Muscle of leg (tissue), 11 donors: ENCODE measurements around the gene NSD1. TPM values are rescaled to one million over a fixed set of nuclear protein-coding genes. Genes with fewer than 3 reads are reported as not detected.

Source experiments
- DNase-seq: peaks from one replicate; pipeline ENCODE4 v3.0.0; 2013
- H3K27ac ChIP-seq: one replicate; pipeline ENCODE4 v1.5.1; 2013; ENCODE audit warnings: mild to moderate bottlenecking, low read length, control low read depth
- H3K27me3 ChIP-seq: one replicate; pipeline ENCODE4 v1.6.1; 2013; ENCODE audit warnings: low read length; ENCODE audit not compliant: control insufficient read depth, insufficient read depth
- H3K36me3 ChIP-seq: one replicate; pipeline ENCODE4 v1.6.1; 2013; ENCODE audit warnings: low read length; ENCODE audit not compliant: control insufficient read depth, insufficient read depth
- H3K4me1 ChIP-seq: one replicate; pipeline ENCODE4 v1.6.1; 2013; ENCODE audit warnings: low read length; ENCODE audit not compliant: control insufficient read depth, insufficient read depth
- H3K4me3 ChIP-seq: one replicate; pipeline ENCODE4 v1.5.1; 2013; ENCODE audit warnings: low read length, control low read depth
- H3K9me3 ChIP-seq: replicated peaks from 2 replicates; pipeline ENCODE4 v1.6.1; 2013; ENCODE audit warnings: low read depth, low read length; ENCODE audit not compliant: control insufficient read depth
- WGBS: methylation state at CpG from one replicate; pipeline ENCODE4 v1.1.5; 2013; ENCODE audit warnings: missing lambda C conversion rate; ENCODE audit not compliant: insufficient coverage; 5-methylcytosine and 5-hydroxymethylcytosine counted together
- polyA plus RNA-seq, 8 donors: library from polyadenylated mRNA; unstranded; fragments of 120-200 nt; gene quantifications; one replicate each; pipeline versions ENCODE4 v1.2.1 to v1.2.3, GENCODE V29; 2013; ENCODE audit warnings: inconsistent platforms in 1 of 8, low replicate concordance in 1 of 8; ENCODE audit not compliant: insufficient read length in 8 of 8, insufficient read depth in 1 of 8
- total RNA-seq: library from RNA; stranded (reverse); fragments of 120-200 nt; gene quantifications from one replicate; pipeline ENCODE4 v1.2.4, GENCODE V29; 2013

The NSD1 gene
- total and polyA plus RNA-seq, 9 donors, result 28.2 to 63.6 (median 43.6) TPM

GRCh38 chr5:177098120-177098469, 35.5 kb upstream of the NSD1 start:
- Histone ChIP-seq H3K27ac (peak overlapping the region; percentile 99), H3K9me3 (no peaks in the 10 kb centered on the region), H3K4me3 (no peak overlapping the region), H3K27me3 (no peaks in the 10 kb centered on the region), H3K36me3 (peaks cover 45% of the 10 kb centered on the region), H3K4me1 (peaks cover 86% of the 10 kb centered on the region)
- WGBS, result 60% methylated on average over 1 of the region's 6 CpGs
- DNase-seq, result no peak

DNA sequence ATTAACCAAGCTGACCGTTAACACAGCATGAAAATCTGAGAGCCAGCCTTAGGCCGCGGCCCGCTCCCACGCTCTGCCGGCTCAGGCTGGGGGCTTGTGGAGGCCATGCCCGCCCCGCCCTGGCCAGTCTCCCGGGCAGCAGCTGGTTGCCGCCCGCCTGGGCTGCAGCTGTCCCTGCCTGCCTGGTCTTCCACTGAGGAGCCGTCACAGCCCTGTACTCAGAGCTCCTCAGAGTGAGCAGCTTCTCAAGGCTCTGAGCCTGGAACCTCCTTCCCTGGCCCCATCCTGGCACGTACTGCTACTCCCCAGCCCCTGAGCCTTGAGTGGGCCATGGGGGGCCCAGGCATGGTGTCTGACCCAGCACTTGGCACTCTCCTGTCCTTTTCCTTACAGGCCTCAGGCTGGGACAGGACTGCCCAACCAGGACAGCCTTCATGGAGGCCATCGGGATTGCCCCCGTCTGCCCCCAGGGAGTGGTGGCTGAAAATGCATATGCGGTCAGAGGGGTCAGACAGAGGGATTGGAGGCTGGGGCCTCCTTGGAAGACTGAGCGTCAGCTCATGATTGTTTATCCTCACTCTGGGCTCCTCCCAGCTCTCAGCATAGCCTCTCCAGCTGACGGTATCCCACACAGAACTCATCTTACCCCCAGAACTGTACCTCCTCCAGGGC, 35.0 kb upstream of the NSD1 start:
- Histone ChIP-seq H3K9me3 (no peaks in the 10 kb centered on the region), H3K4me1 (peaks cover 87% of the 10 kb centered on the region), H3K27ac (peak overlapping the region; percentile 99), H3K27me3 (no peaks in the 10 kb centered on the region), H3K4me3 (no peak overlapping the region), H3K36me3 (peaks cover 40% of the 10 kb centered on the region)
- 22% methylated on average over 16 of the region's 18 CpGs for WGBS
- DNase-seq, result peak; percentile 92

DNA sequence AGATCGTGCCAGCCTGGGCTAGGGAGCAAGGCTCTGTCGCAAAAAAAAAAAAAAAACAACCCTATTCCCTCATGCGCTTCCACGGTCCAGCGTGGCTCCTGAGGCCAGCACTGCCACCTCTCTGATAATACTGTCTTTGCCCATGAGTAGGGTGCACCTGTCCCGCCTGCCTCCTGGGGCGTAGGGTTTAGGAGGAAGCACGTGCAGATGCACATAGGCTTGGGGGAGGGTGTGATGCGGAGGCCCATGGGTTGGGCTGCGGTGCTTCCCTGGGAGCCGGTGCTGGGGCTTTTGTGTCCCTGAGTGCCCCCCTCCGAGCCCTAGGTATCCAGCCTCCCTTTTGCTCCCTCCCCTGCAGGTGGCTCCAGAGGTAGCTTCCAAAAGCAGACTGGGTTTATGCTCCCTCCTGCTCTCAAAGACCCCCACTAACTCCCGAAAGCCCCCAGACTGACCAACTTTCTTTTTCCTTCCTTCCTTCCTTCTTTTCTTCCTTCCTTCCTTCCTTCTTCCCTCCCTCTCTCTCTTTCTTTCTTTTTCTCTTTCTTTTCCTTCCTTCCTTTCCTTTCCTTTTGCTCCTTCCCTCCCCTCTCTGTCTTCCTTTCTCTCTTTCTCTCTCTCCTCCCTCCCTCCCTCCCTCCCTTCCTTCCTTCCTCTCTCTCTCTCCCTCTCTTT, 34.0 kb upstream of the NSD1 start:
- Histone ChIP-seq H3K27ac (peak overlapping the region; percentile 99), H3K27me3 (no peaks in the 10 kb centered on the region), H3K4me1 (peaks cover 84% of the 10 kb centered on the region), H3K36me3 (peaks cover 33% of the 10 kb centered on the region), H3K9me3 (no peaks in the 10 kb centered on the region), H3K4me3 (no peak overlapping the region)
- peak; percentile 55 for DNase-seq
- 65% methylated on average over 3 of the region's 13 CpGs for WGBS

DNA sequence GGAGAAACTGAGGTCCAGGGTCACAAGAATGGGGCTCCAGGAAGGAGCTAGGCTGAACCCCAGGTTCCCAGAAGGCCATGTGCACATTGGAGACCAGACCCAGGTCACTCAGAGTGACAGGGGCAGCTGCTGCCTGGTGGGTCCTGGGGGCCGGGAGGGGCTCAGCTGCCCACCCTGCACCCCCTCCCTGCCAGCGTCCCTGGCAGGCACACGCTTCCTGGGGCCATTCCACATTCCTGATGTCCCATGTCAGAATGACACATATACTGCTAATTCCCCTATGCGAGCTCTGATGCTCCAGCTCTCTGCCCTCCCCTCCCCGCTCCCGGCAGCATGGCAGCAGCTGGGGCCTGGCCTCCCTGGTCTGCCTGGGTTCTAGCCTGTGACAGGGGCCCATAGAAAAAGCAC, 32.9 kb upstream of the NSD1 start:
- Histone ChIP-seq H3K27me3 (no peaks in the 10 kb centered on the region), H3K4me1 (peaks cover 84% of the 10 kb centered on the region), H3K36me3 (peaks cover 22% of the 10 kb centered on the region), H3K4me3 (no peak overlapping the region), H3K27ac (peak overlapping the region; percentile 99), H3K9me3 (no peaks in the 10 kb centered on the region)
- 40% methylated on average over 4 of the region's 6 CpGs for WGBS
- DNase-seq, result peak; percentile 92

GRCh38 chr5:177103523-177104253, 29.9 kb upstream of the NSD1 start:
- WGBS, result 55% methylated on average over 2 of the region's 9 CpGs
- Histone ChIP-seq H3K27me3 (no peaks in the 10 kb centered on the region), H3K4me3 (no peak overlapping the region), H3K27ac (peak overlapping the region; percentile 59), H3K36me3 (peaks cover 3% of the 10 kb centered on the region), H3K4me1 (peaks cover 65% of the 10 kb centered on the region), H3K9me3 (no peaks in the 10 kb centered on the region)
- peak; percentile 83 for DNase-seq

DNA sequence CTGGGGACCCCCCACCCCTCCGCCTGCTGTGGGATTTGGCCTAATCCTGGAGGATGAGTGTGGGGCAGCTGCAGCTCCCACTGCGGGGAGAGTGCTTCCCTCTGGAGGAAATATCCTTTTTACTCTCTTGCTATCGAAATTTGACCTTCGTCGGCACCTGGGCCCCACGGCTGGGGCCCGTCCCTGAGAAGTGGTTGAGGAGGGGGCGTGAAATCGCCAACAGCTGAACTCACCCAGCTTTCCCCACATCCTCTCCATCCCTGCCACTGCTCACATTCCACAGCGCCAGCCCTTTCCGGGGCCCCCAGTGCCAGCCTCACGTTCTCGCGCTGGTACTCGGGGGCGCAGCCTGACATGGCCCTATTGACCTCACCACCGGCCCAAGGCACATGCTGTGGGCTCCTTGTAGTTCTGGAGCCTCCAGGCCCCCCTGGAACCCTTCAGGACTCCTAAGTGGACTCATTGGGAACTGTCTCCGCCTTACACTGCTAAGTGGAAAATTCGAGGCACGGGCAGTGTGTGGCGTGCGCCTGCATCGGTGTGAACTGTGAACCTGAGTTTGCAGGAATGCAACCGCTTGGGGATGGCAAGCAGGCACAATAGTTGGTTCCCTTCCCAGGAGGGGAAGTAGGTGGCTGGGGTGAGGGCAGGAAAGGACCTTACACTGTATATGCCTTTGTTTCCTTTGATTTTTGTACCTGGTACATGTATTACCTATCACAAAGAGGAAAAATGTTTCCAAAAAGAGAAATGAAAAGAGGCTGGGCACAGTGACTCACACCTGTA, 27.7 kb upstream of the NSD1 start:
- 53% methylated on average over 18 of the region's 24 CpGs for WGBS
- Histone ChIP-seq H3K4me1 (peaks cover 68% of the 10 kb centered on the region), H3K36me3 (no peaks in the 10 kb centered on the region), H3K27me3 (no peaks in the 10 kb centered on the region), H3K4me3 (no peak overlapping the region), H3K9me3 (no peaks in the 10 kb centered on the region), H3K27ac (peak overlapping the region; percentile 77)
- peak; percentile 66 for DNase-seq

DNA sequence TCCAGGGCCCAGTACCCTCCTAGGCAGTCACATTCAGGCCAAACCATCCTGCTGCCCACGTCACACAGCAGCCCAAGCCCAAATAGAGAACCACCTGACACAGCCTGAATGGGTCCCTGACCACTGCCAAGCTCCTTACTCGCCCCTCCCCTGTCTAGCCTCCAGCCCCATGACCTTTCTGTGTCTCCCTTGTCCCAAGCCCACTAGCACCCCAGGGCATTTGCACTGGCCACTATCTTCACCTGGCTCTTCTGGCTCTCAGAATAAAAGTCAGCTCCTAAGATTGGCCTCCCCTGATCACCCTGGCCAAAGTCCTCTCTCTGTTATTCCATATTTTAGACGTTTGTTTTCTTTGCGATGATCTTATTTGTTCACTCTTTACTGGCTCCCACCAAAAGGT, 26.4 kb upstream of the NSD1 start:
- no peak for DNase-seq
- H3K27me3 ChIP-seq, result no peaks in the 10 kb centered on the region
- peaks cover 62% of the 10 kb centered on the region for H3K4me1 ChIP-seq
- WGBS, result 81% methylated on average over 4 of the region's 4 CpGs
- H3K36me3 ChIP-seq, result no peaks in the 10 kb centered on the region
- no peak overlapping the region for H3K27ac ChIP-seq
- H3K4me3 ChIP-seq, result no peak overlapping the region
- no peaks in the 10 kb centered on the region for H3K9me3 ChIP-seq

DNA sequence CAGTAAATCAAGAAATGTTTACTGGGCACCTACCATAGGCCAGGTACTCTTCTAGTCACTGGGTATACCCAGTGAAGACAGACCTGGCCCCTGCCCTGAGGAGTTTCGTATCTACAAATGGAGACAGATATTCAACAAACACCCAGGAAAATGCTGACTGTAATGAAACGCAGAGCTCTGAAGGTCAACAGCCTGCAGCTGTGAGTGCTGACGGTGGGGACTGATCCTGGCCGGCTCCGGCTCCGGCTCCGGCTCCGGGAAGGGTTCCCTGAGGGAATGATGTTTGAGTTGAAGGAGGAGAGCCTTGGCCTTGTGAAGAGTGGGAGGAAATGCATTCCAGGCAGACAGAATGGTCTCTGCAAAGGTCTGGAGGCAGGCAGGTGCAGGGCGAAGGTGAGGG, 23.8 kb upstream of the NSD1 start:
- no peak overlapping the region for H3K4me3 ChIP-seq
- H3K27ac ChIP-seq, result peak overlapping the region; percentile 84
- peak; percentile 92 for DNase-seq
- H3K36me3 ChIP-seq, result no peaks in the 10 kb centered on the region
- 23% methylated on average over 8 of the region's 9 CpGs for WGBS
- peaks cover 45% of the 10 kb centered on the region for H3K4me1 ChIP-seq
- H3K9me3 ChIP-seq, result no peaks in the 10 kb centered on the region
- H3K27me3 ChIP-seq, result no peaks in the 10 kb centered on the region

- Histone ChIP-seq H3K27ac (no peak overlapping the region), H3K4me1 (peaks cover 38% of the 10 kb centered on the region), H3K36me3 (no peaks in the 10 kb centered on the region), H3K9me3 (no peaks in the 10 kb centered on the region), H3K4me3 (no peak overlapping the region), H3K27me3 (no peaks in the 10 kb centered on the region)
- peak; percentile 58 for DNase-seq
- WGBS, result 19% methylated on average over 6 of the region's 12 CpGs
Observed at GRCh38 chr5:177111720-177112394, 21.7 kb upstream of the NSD1 start.
